Activated CD8-positive, alpha-beta T cell treated with anti-CD3 and anti-CD28 coated beads for 36 hours (primary cell): Measurements from ENCODE around the gene CNNM3. TPM values are rescaled to one million over a fixed set of nuclear protein-coding genes. Genes with fewer than 3 reads are reported as not detected.

Experiments
- ATAC-seq: fragments of 200-7000 bp; cut with Tn5 transposase; one replicate; pipeline ENCODE4 v1.10.0; 2021; ENCODE audit warnings: mild to moderate bottlenecking, moderate library complexity
- CTCF ChIA-PET: fragments of 350-600 bp; sonication (Branson Sonifier 250); formaldehyde crosslinking; loops from one replicate; lab custom pipeline; 2021; ENCODE audit warnings: antibody characterized with exemption; lab: Charles Lee
- POLR2A ChIA-PET: fragments of 350-600 bp; sonication (Branson Sonifier 250); formaldehyde crosslinking; loops from one replicate; lab custom pipeline; 2021; ENCODE audit warnings: antibody characterized with exemption; lab: Charles Lee
- DNase-seq: peaks from one replicate; pipeline ENCODE4 v3.0.0-alpha.2; 2020
- H3K27ac Mint-ChIP-seq: one replicate; pipeline ENCODE4 v1.8.0; 2021; ENCODE audit warnings: mild to moderate bottlenecking, mixed read lengths
- H3K27me3 Mint-ChIP-seq: one replicate; pipeline ENCODE4 v1.8.0; 2021; ENCODE audit warnings: mixed read lengths
- H3K36me3 Mint-ChIP-seq: one replicate; pipeline ENCODE4 v1.8.0; 2021; ENCODE audit warnings: low read depth, mixed read lengths
- H3K4me1 Mint-ChIP-seq: one replicate; pipeline ENCODE4 v1.8.0; 2021; ENCODE audit warnings: low read depth, mixed read lengths
- H3K4me3 Mint-ChIP-seq: one replicate; pipeline ENCODE4 v1.8.0; 2021; ENCODE audit warnings: mild to moderate bottlenecking, moderate library complexity, mixed read lengths
- H3K9me3 Mint-ChIP-seq: one replicate; pipeline ENCODE4 v1.8.0; 2021; ENCODE audit warnings: mixed read lengths
- CTCF ChIP-seq: fragments of 200-600 bp; IDR thresholded peaks from one replicate; pipeline ENCODE4 v1.8.0; 2022; ENCODE audit warnings: antibody characterized with exemption, mild to moderate bottlenecking
- intact Hi-C: fragments of 100-400 bp; cut with micrococcal nuclease; formaldehyde crosslinking; loops from one replicate; pipeline ENCODE4 v1.10.0; 2022
- total RNA-seq, 2 experiments: library from RNA; stranded (reverse); gene quantifications; one replicate each; pipeline ENCODE4 v1.2.3, GENCODE V29; 2021

Gene CNNM3
- total RNA-seq, 2 experiments from 2014 or later = 15.8 to 19.3 TPM

- H3K27ac Mint-ChIP-seq = no peak overlapping the region
- no peaks in the 10 kb centered on the region for H3K27me3 Mint-ChIP-seq
- no peaks in the 10 kb centered on the region for H3K9me3 Mint-ChIP-seq
- ChIA-PET CTCF (no interaction called here), POLR2A (no interaction called here)
- no peak for DNase-seq
- peaks cover 22% of the 10 kb centered on the region for H3K36me3 Mint-ChIP-seq
- TF ChIP-seq CTCF = no peak
- no peak overlapping the region for H3K4me3 Mint-ChIP-seq
- peaks cover under 1% of the 10 kb centered on the region for H3K4me1 Mint-ChIP-seq
- no peak for ATAC-seq
- intact Hi-C loops = no loop called here
These were observed 10.6 kb downstream of the CNNM3 start for GRCh38 chr2:96826546-96827278.

GRCh38 chr2:96828436-96828835 lies 12.4 kb downstream of the CNNM3 start:
- no peak overlapping the region for H3K4me3 Mint-ChIP-seq

GRCh38 chr2:96828874-96829273 lies 12.8 kb downstream of the CNNM3 start:
- H3K4me1 Mint-ChIP-seq = no peaks in the 10 kb centered on the region
- POLR2A ChIA-PET = interaction anchor here (0.8 kb wide), 1 partner anchor 13 kb away, joined by 4 read pairs; the partner anchor contains the start of gene CNNM3
- intact Hi-C loops = no loop called here
- H3K36me3 Mint-ChIP-seq = peaks cover 25% of the 10 kb centered on the region
- no peaks in the 10 kb centered on the region for H3K27me3 Mint-ChIP-seq
- no peak overlapping the region for H3K27ac Mint-ChIP-seq
- CTCF ChIA-PET = no interaction called here
- H3K4me3 Mint-ChIP-seq = no peak overlapping the region
- no peak for TF ChIP-seq CTCF
- DNase-seq (no peak), ATAC-seq (no peak)
- H3K9me3 Mint-ChIP-seq = no peaks in the 10 kb centered on the region

More at GRCh38 chr2:96828436-96828835, 12.4 kb downstream of the CNNM3 start:
- ATAC-seq (no peak), DNase-seq (no peak)
- intact Hi-C loops = no loop called here
- Mint-ChIP-seq H3K9me3 (no peaks in the 10 kb centered on the region), H3K4me1 (no peaks in the 10 kb centered on the region), H3K27me3 (no peaks in the 10 kb centered on the region), H3K27ac (no peak overlapping the region), H3K36me3 (peaks cover 22% of the 10 kb centered on the region)
- no peak for TF ChIP-seq CTCF
- CTCF ChIA-PET = no interaction called here
- POLR2A ChIA-PET = interaction anchor here (0.8 kb wide), 1 partner anchor 13 kb away, joined by 4 read pairs; the partner anchor contains the start of gene CNNM3

- ChIA-PET CTCF (no interaction called here), POLR2A (no interaction called here)
- intact Hi-C loops = no loop called here
- H3K36me3 Mint-ChIP-seq = peaks cover 27% of the 10 kb centered on the region
- no peaks in the 10 kb centered on the region for H3K27me3 Mint-ChIP-seq
- no peak for ATAC-seq
- no peak overlapping the region for H3K27ac Mint-ChIP-seq
- no peak for TF ChIP-seq CTCF
- H3K9me3 Mint-ChIP-seq = no peaks in the 10 kb centered on the region
- no peaks in the 10 kb centered on the region for H3K4me1 Mint-ChIP-seq
- no peak for DNase-seq
- no peak overlapping the region for H3K4me3 Mint-ChIP-seq
These were observed 14.0 kb downstream of the CNNM3 start for GRCh38 chr2:96830044-96830562.

- POLR2A ChIA-PET = interaction anchor here (0.5 to 1.2 kb wide), 2 partner anchors 8 to 18 kb away, joined by 3 read pairs; no protein-coding TSS in a partner anchor
- ATAC-seq (no peak), DNase-seq (no peak)
- Mint-ChIP-seq H3K27me3 (no peaks in the 10 kb centered on the region), H3K36me3 (peaks cover 26% of the 10 kb centered on the region), H3K9me3 (no peaks in the 10 kb centered on the region), H3K27ac (no peak overlapping the region), H3K4me3 (no peak overlapping the region), H3K4me1 (no peaks in the 10 kb centered on the region)
- CTCF ChIA-PET = no interaction called here
- TF ChIP-seq CTCF = no peak
- intact Hi-C loops = no loop called here
These were observed 15.6 kb downstream of the CNNM3 start for GRCh38 chr2:96831679-96832078.
